SH-SY5Y (cell line): ENCODE measurements around the gene C1orf115.

Source experiments
- GATA2 ChIP-seq: IDR thresholded peaks from 2 replicates; pipeline ENCODE4 v1.6.1; 2011; ENCODE audit warnings: mild to moderate bottlenecking, low read depth, low read length
- GATA3 ChIP-seq: IDR thresholded peaks from 2 replicates; pipeline ENCODE4 v1.6.1; 2011; ENCODE audit warnings: low read depth, mild to moderate bottlenecking, low read length, moderate library complexity

The C1orf115 gene

GRCh38 chr1:220684890-220685289 is 5.3 kb upstream of the C1orf115 start:
- TF ChIP-seq GATA2 (no peak), GATA3 (no peak)

- TF ChIP-seq GATA3 (no peak), GATA2 (no peak)
Observed at GRCh38 chr1:220685879-220686278, 4.3 kb upstream of the C1orf115 start.

DNA sequence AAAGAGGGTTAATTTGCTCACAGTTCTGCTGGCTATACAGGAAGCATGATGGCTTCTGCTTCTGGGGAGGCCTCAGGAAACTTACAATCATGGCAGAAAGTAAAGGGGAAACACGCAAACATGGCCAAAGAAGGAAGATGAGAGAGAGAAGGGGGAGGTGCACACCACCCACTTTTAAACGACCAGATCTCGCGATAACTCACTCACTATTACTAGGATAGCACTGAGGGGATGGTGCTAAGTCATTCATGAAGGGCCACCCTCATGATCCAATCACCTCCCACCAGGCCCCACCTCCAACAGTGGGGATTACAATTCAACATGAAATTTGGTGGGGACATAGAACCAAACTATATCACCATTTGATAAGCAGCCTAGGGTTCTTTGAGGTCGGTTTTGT is 2.4 kb upstream of the C1orf115 start:
- TF ChIP-seq GATA2 (no peak), GATA3 (no peak)

- TF ChIP-seq GATA2 (no peak), GATA3 (no peak)
Observed at GRCh38 chr1:220689666-220690065, 497 bp upstream of the C1orf115 start.

GRCh38 chr1:220691053-220691684 is 1.0 kb downstream of the C1orf115 start:
- TF ChIP-seq GATA3 (no peak), GATA2 (no peak)

- TF ChIP-seq GATA3 (no peak), GATA2 (no peak)
Observed at GRCh38 chr1:220692436-220693228, 2.5 kb downstream of the C1orf115 start.

- TF ChIP-seq GATA3 (no peak), GATA2 (no peak)
Observed at GRCh38 chr1:220694866-220695382, 4.8 kb downstream of the C1orf115 start.

DNA sequence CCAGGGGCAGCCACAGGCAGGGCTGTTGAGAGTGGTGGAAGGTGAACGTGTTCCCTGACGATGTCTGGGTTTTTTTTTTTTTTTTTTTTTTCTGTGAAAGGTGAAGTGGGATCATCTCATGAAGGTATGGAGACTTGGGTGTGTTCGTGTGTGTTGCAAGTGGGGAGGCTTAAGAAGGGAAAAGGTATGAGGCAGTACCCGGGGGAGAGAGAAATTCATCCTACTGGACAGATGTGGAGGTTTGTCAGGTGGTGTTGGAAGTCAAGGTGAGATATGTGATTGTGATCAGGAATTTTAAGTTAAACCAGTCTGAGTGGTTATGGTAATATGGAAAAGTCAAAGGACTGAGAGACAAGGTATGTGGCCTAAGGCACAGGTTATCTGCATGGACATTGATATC is 5.3 kb downstream of the C1orf115 start:
- TF ChIP-seq GATA3: no peak
- no peak for TF ChIP-seq GATA2

DNA sequence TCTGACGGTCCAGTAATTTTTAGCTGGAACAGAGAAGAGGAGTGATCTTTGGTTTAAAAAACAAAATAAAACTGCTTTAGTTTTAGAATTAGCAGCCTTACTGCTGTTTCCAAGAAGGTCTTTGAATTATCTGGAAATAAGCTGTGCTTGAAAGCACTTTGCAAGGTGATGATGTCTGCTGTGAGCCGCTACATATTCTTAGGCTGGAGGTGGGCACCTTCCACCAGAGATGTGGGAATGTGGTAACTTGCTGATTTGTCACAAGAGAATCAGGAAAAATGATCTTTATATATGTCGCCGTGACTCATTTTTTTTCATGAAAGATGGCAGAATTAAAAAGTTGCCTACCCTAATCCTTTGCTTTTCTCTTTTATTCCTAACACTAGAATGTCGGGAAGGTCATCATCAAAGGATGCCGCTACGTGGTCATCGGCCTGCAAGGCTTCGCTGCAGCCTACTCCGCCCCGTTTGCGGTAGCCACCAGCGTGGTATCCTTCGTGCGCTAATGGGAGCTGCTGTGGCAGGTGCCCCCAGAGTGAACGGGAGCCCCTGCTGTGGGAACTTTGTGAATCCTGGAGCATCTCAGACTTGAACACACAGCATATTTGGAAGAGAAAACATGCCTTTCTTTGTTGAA is 6.2 kb downstream of the C1orf115 start:
- TF ChIP-seq GATA2 (no peak), GATA3 (no peak)

GRCh38 chr1:220696863-220697231 is 6.7 kb downstream of the C1orf115 start:
- TF ChIP-seq GATA2 (no peak), GATA3 (no peak)

DNA sequence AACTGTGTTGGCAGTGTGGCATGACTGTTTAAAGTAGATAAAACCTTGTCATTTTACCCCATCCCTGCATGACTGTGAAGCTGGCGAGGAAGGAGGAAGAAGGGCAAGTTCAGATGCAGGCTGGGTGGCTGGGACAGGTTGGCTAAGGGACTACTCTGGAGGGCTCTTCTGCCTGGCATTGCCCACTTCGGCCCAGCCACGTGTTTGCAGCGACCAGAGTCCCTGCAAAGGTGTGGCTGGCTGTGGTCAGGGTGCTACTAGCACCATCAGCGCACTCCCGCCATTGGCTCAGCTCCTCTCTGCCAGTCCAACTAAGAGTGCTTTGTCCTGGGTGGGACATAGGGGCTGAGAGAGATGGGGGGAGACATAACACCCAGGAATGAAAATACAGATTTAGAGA is 7.2 kb downstream of the C1orf115 start:
- TF ChIP-seq GATA3 (no peak), GATA2 (no peak)

DNA sequence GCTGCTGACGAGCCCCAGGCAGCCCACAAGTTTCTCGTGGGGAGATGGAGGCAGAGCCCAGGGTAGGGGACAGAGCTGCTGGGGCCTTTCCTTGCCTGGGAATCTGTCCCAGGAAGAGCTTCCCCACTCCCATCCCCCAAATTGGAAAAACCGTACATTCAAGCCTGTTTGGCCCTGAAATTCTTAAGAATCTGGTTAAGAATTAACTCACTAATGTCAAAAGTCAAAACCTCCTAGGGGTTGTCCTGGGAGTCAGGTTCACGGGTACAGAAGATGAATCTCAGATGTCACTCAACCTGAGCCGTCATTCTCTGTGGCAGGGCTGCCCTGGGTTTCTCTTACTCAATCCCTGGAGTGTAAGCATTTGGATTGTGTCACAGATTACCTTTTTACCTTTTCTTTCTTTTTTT is 8.4 kb downstream of the C1orf115 start:
- TF ChIP-seq GATA3 (no peak), GATA2 (no peak)

DNA sequence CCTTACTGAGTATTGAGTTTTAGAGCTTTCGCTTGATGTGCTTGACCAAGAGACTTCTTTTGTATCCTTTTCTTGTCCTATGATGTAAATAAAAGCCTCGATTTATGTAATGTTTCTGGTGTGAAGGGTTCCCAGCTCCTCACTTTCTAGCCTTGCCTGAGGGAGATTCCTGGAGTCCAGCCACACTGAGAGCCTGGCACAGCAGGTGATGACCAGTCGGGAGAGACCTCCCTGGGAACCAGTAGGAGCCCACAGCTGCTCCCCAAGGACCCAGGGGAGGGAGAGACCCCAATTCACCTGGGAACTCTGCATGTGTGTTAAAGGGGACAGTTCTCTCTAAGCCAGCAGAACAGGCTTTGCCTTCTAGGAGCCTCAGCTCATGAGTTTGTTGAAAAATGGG is 8.9 kb downstream of the C1orf115 start:
- TF ChIP-seq GATA2: no peak
- no peak for TF ChIP-seq GATA3

DNA sequence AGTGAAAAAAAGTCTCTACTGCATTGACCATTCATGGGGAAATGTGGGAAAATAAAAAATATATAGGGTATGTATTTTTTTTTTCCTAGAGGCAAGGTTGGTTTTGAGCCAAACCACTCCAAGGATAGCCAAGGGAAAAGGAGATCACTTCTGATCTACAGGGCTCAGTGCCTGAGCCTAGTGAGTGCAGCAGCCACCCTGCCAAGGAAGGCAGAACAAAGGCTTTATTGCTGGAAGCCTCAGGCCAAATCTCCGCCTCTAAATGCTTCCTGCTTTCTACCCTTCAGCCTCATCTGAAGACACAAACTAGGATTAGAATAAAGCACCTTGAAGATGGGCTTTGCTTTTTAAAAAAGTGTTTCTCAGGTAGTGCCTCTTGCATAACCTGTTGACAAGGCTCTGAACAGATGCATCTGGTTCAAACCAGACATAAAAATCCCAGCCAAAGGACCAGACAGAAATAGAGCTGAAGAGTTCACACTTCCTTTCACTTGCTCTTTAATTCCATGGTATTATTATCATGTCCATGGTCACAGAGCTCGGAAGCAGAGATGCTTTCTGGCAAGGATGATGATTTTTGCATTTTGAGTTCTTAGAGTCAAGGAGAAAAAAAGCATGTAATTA is 10.5 kb downstream of the C1orf115 start:
- TF ChIP-seq GATA2: no peak

DNA sequence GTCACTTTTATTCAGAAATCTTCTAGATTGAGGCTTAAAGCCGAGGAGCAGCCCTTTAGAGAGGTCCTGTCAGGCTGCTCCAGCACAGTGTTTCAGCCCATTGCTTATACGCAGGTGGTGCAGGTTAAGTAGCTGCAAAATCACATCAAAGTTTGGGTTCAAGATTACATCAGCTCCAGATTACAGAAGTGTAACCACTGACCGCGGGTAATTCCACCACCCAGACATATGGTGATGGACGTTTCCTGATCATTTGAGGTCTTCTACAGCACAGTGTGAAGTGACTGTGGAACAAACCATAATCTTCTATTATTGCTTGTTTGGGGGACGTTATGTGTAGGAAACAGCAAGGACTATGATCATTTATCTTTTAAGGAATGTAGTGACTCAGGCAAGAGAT is 11.8 kb downstream of the C1orf115 start:
- TF ChIP-seq GATA2 (no peak), GATA3 (no peak)
